Fibroblast of lung (primary cell): ENCODE results near the gene AFF4. TPM values are rescaled to one million over a fixed set of nuclear protein-coding genes. Genes with fewer than 3 reads are reported as not detected.
A peak's percentile ranks its signal among the peaks of the same experiment; 100 is the strongest.
"Not testable (repeated sequence)": the region's sequence is repeated elsewhere in the genome, so short reads cannot be mapped to it uniquely, and the experiment has no call there.

Experiments
- DNase-seq, 2 donors: peaks; one replicate each; pipeline versions ENCODE4 v3.0.0 to v3.0.0-alpha.2; 2010; ENCODE audit warnings: low read depth in 2 of 2
- H2AFZ ChIP-seq: 2 replicates; pipeline ENCODE4 v1.5.1; 2012; ENCODE audit warnings: low read length, control low read depth, inconsistent platforms
- H3K27ac ChIP-seq: 2 replicates; pipeline ENCODE4 v1.5.1; 2011; ENCODE audit warnings: low read length, control low read depth; ENCODE audit not compliant: insufficient read depth
- H3K27me3 ChIP-seq: 2 replicates; pipeline ENCODE4 v1.5.1; 2011; ENCODE audit warnings: mild to moderate bottlenecking, low read length; ENCODE audit not compliant: control insufficient read depth, insufficient read depth
- H3K36me3 ChIP-seq: 2 replicates; pipeline ENCODE4 v1.5.1; 2011; ENCODE audit warnings: low read length; ENCODE audit not compliant: control insufficient read depth, insufficient read depth
- H3K4me1 ChIP-seq: 2 replicates; pipeline ENCODE4 v1.5.1; 2011; ENCODE audit warnings: low read length; ENCODE audit not compliant: control insufficient read depth, insufficient read depth; ENCODE audit errors: extremely low read depth
- H3K4me2 ChIP-seq: 2 replicates; pipeline ENCODE4 v1.5.1; 2011; ENCODE audit warnings: low read length, control low read depth; ENCODE audit not compliant: insufficient read depth; ENCODE audit errors: extremely low read depth
- H3K4me3 ChIP-seq, 4 experiments: fragments of 200-600 bp in 1 of 4; sonication (generic) in 1 of 4; replicated peaks in 1 of 4; 2 replicates each; pipeline ENCODE4 v1.5.1; 2011 to 2016; ENCODE audit warnings: low read length in 4 of 4, low read depth in 3 of 4, mild to moderate bottlenecking in 3 of 4, control low read depth in 2 of 4, inconsistent platforms in 1 of 4, mixed read lengths in 1 of 4; ENCODE audit not compliant: insufficient read depth in 1 of 4; ENCODE audit errors: control extremely low read depth in 1 of 4
- H3K79me2 ChIP-seq: 2 replicates; pipeline ENCODE4 v1.5.1; 2012; ENCODE audit warnings: mild to moderate bottlenecking, low read length, inconsistent platforms; ENCODE audit not compliant: control insufficient read depth, insufficient read depth
- H3K9ac ChIP-seq: 2 replicates; pipeline ENCODE4 v1.5.1; 2011; ENCODE audit warnings: mild to moderate bottlenecking, low read length, control low read depth; ENCODE audit not compliant: insufficient read depth
- H3K9me3 ChIP-seq: 2 replicates; pipeline ENCODE4 v1.5.1; 2012; ENCODE audit warnings: low read depth, low read length; ENCODE audit not compliant: control insufficient read depth, insufficient read depth
- H4K20me1 ChIP-seq: 2 replicates; pipeline ENCODE4 v1.5.1; 2011; ENCODE audit warnings: low read length; ENCODE audit not compliant: control insufficient read depth, insufficient read depth; ENCODE audit errors: extremely low read depth
- CTCF ChIP-seq, 2 donors: IDR thresholded peaks in 1 of 2; conservative IDR thresholded peaks in 1 of 2; 1 replicate in 1 of 2; 2 replicates in 1 of 2; pipeline ENCODE4 v1.5.1; 2011 to 2012; ENCODE audit warnings: low read length in 2 of 2, control low read depth in 1 of 2, inconsistent platforms in 1 of 2, low read depth in 1 of 2, mild to moderate bottlenecking in 1 of 2
- EZH2 ChIP-seq: IDR thresholded peaks from 2 replicates; pipeline ENCODE4 v1.5.1; 2012; ENCODE audit warnings: low read length, control low read depth, mild to moderate bottlenecking; ENCODE audit errors: missing control alignments
- polyA minus RNA-seq: library from RNA; depleted of rRNA, polyadenylated mRNA; stranded (reverse); fragments of >200 nt; gene quantifications from 2 replicates; pipeline ENCODE4 v1.2.3, GENCODE V29; 2011; ENCODE audit warnings: low replicate concordance
- polyA plus RNA-seq, 2 donors: library from polyadenylated mRNA; depleted of rRNA in 1 of 2; stranded (reverse) in 1 of 2; unstranded in 1 of 2; fragments of >200 nt; gene quantifications; 2 replicates each; pipeline ENCODE4 v1.2.1, GENCODE V29; 2011 to 2012; ENCODE audit warnings: missing spikeins in 1 of 2
- total RNA-seq: library from RNA; depleted of rRNA; stranded (reverse); fragments of >200 nt; gene quantifications from 2 replicates; pipeline ENCODE4 v1.2.1, GENCODE V29; 2014

Gene AFF4, protein sequence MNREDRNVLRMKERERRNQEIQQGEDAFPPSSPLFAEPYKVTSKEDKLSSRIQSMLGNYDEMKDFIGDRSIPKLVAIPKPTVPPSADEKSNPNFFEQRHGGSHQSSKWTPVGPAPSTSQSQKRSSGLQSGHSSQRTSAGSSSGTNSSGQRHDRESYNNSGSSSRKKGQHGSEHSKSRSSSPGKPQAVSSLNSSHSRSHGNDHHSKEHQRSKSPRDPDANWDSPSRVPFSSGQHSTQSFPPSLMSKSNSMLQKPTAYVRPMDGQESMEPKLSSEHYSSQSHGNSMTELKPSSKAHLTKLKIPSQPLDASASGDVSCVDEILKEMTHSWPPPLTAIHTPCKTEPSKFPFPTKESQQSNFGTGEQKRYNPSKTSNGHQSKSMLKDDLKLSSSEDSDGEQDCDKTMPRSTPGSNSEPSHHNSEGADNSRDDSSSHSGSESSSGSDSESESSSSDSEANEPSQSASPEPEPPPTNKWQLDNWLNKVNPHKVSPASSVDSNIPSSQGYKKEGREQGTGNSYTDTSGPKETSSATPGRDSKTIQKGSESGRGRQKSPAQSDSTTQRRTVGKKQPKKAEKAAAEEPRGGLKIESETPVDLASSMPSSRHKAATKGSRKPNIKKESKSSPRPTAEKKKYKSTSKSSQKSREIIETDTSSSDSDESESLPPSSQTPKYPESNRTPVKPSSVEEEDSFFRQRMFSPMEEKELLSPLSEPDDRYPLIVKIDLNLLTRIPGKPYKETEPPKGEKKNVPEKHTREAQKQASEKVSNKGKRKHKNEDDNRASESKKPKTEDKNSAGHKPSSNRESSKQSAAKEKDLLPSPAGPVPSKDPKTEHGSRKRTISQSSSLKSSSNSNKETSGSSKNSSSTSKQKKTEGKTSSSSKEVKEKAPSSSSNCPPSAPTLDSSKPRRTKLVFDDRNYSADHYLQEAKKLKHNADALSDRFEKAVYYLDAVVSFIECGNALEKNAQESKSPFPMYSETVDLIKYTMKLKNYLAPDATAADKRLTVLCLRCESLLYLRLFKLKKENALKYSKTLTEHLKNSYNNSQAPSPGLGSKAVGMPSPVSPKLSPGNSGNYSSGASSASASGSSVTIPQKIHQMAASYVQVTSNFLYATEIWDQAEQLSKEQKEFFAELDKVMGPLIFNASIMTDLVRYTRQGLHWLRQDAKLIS
- total RNA-seq (37.0 and 54.2 TPM in 2 replicates), polyA plus RNA-seq (67.3 and 73.6 TPM in 2 replicates), polyA minus RNA-seq (155 and 161 TPM in 2 replicates)
- polyA plus RNA-seq (2012) = 31.7 and 45.2 TPM in 2 replicates

DNA sequence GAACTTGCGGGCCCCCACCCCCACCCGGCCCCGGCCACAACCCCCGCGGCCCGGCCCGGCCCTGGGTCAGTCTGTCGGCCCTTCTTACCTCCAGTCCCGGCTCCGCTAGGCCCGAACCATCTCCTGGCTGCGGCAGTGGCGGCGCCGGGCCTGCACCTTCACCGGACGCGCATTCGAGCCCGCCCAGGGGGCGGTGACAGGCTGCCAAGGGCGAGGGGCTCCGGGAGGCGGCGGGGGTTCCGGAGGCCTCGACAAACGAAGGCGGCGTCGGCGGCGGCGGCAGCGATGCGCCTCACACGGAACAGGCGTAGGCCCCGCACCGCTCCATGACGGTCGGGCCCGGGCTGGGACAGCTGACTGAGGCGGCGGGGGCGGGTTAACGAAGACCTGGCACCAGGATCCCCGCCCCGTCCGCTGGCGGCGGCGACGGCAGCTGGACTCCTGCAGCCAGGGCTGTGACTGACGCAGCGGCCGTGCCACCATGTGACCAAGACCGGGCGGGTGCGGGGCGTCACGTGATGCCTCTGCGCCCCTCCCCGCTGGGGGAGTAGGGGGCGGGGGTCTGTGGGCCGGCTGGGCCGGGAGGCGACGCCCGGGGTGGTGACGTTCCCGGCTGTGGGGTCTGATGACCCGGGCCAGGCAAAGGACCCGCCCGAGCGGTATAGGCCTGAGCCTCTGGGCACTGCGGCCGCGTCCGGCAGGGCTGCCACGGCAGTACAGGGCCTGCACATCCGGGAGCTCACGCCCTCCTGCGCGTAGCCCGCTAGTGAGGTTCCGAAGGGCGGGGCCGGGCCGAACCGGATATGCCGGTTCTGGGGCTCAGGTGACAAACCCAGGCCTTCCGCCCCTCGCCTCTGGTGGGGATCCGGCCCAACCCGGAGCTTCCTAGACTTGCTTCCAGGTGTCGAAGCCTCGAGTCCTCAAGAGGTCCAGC, at the start of gene AFF4:
AFF4 (minus strand) TSS at position 464 of the 934 bp plus-strand sequence. CDS start 26,445 bp downstream, outside the sequence.
- H3K9ac ChIP-seq = peak within 1 kb of the TSS; percentile 97
- no peak for TF ChIP-seq CTCF (conservative IDR thresholded peaks at IDR 0.05 in 1 of 2, IDR thresholded peaks at IDR 0.05 in 1 of 2; ENCODE audit: low read depth in 1 of 2, low read length in 2 of 2)
- no peak for TF ChIP-seq EZH2
- peak within 1 kb of the TSS; percentile 82 for H3K4me2 ChIP-seq
- H2AFZ ChIP-seq = peak within 1 kb of the TSS; percentile 13
- DNase-seq = peak; percentile 96 to 97
- H3K27me3 ChIP-seq = no peaks in the 10 kb centered on the region
- no peaks in the 10 kb centered on the region for H3K9me3 ChIP-seq
- peaks cover 2% of the 10 kb centered on the region for H3K4me1 ChIP-seq
- H3K27ac ChIP-seq = peak within 1 kb of the TSS; percentile 91
- no peaks in the 10 kb centered on the region for H3K36me3 ChIP-seq
- peaks cover 46% of the 10 kb centered on the region for H3K79me2 ChIP-seq
- peak within 1 kb of the TSS; percentile 61 to 96 (median 78) for H3K4me3 ChIP-seq
- H4K20me1 ChIP-seq = no peaks in the 10 kb centered on the region

GRCh38 chr5:133008455-133008854, 45.0 kb upstream of the AFF4 start:
- DNase-seq, H3K9ac ChIP-seq, H4K20me1 ChIP-seq, H3K36me3 ChIP-seq, H3K9me3 ChIP-seq, H3K27ac ChIP-seq, H3K4me2 ChIP-seq, H3K79me2 ChIP-seq, H3K4me1 ChIP-seq, H2AFZ ChIP-seq, H3K4me3 ChIP-seq, H3K27me3 ChIP-seq: not testable (repeated sequence)

- no peak overlapping the region for H3K9ac ChIP-seq
- H3K79me2 ChIP-seq = no peaks in the 10 kb centered on the region
- DNase-seq = peak in 1 of 2 donors; percentile 24
- no peaks in the 10 kb centered on the region for H3K36me3 ChIP-seq
- H3K4me1 ChIP-seq = no peaks in the 10 kb centered on the region
- no peaks in the 10 kb centered on the region for H3K9me3 ChIP-seq
- no peak overlapping the region for H2AFZ ChIP-seq
- no peaks in the 10 kb centered on the region for H3K27me3 ChIP-seq
- no peak overlapping the region for H3K27ac ChIP-seq
- H3K4me3 ChIP-seq = no peak overlapping the region
- no peak for TF ChIP-seq EZH2
- no peak overlapping the region for H3K4me2 ChIP-seq
- no peaks in the 10 kb centered on the region for H4K20me1 ChIP-seq
These were observed 43.2 kb upstream of the AFF4 start for GRCh38 chr5:133006653-133007052.
